Measurements from ENCODE around the gene UBL7. TPM values are rescaled to one million over a fixed set of nuclear protein-coding genes. Genes with fewer than 3 reads are reported as not detected.

The UBL7 gene
- polyA plus RNA-seq, 3 donors, result 43.4 to 103 (median 95.1) TPM

- Mint-ChIP-seq H3K4me1 (peaks cover 37% of the 10 kb centered on the region), H3K27me3 (ENCODE audit: low read depth in 3 of 3) (peaks cover 3 to 25% (median 22%) of the 10 kb centered on the region in 3 donors), H3K9me3 (peaks cover 0 to 7% (median 0%) of the 10 kb centered on the region in 7 donors), H3K36me3 (no peaks in the 10 kb centered on the region), H3K27ac (no peak overlapping the region), H3K4me3 (no peak overlapping the region)
- Histone ChIP-seq H3K4me3 (replicated peaks in 1 of 3; ENCODE audit: low read depth in 2 of 3, low read length in 3 of 3) (no peak overlapping the region), H3K36me3 (replicated peaks in 1 of 2; ENCODE audit: control insufficient read depth in 1 of 2, insufficient read depth in 2 of 2, low read length in 2 of 2) (no peaks in the 10 kb centered on the region), H3K27ac (ENCODE audit: low read depth in 1 of 2, low read length in 2 of 2) (no peak overlapping the region), H3K9me3 (replicated peaks in 1 of 2; ENCODE audit: control insufficient read depth in 1 of 2, insufficient read depth in 1 of 2, low read length in 2 of 2) (no peaks in the 10 kb centered on the region), H3K79me2 (ENCODE audit: insufficient read depth, low read length) (no peaks in the 10 kb centered on the region), H3K27me3 (ENCODE audit: control insufficient read depth in 2 of 2, insufficient read depth in 2 of 2, low read length in 2 of 2) (no peaks in the 10 kb centered on the region), H2AFZ (ENCODE audit: insufficient read depth, low read depth, low read length, poor library complexity, severe bottlenecking) (no peak overlapping the region), H3K4me2 (replicated peaks; ENCODE audit: extremely low read depth, low read length, poor library complexity, severe bottlenecking) (no peak overlapping the region), H4K20me1 (ENCODE audit: insufficient read depth, low read length) (no peaks in the 10 kb centered on the region), H3K9ac (ENCODE audit: insufficient read depth, low read length, poor library complexity, severe bottlenecking) (no peak overlapping the region), H3K4me1 (ENCODE audit: control insufficient read depth in 1 of 2, insufficient read depth in 2 of 2, low read length in 2 of 2) (peaks cover 27 to 38% of the 10 kb centered on the region in 2 donors)
- DNase-seq, result no peak
- no peak for TF ChIP-seq CTCF (IDR thresholded peaks at IDR 0.05)
- WGBS (ENCODE audit: insufficient coverage), result 68% methylated on average over 10 of the region's 10 CpGs
- intact Hi-C loops (cut with micrococcal nuclease), result no loop called here
These were observed 64.9 kb downstream of the UBL7 start for GRCh38 chr15:74396146-74396438.

Small RNA genes within 50 kb of the gene (small RNA-seq; reads per million reads assigned to genes)
- gene MIR6881 (ENCODE audit: insufficient read length, low read depth) (not detected), gene RF00591 (ENCODE audit: insufficient read length, low read depth) (not detected)

Other genes with a start within 250 kb of the UBL7 start
- gene CCDC33, start 224.8 kb downstream of the UBL7 start, polyA plus RNA-seq, result not detected
- gene CYP11A1, start 93.5 kb downstream of the UBL7 start, polyA plus RNA-seq, result not detected
- 1 to 10 TPM in 1 of 3 donors, under 1 TPM in 2; 0.04 to 4.8 (median 0.15) TPM for gene SEMA7A, start 27.2 kb downstream of the UBL7 start, polyA plus RNA-seq
- 10 to 100 TPM in 1 of 3 donors, 1 to 10 TPM in 2; 2.3 to 17.4 (median 4.4) TPM for gene ARID3B, start 80.1 kb upstream of the UBL7 start, polyA plus RNA-seq
- 100 to 1,000 TPM in 1 of 3 donors, 10 to 100 TPM in 2; 27.6 to 354 (median 33.2) TPM for gene CLK3, start 154.7 kb upstream of the UBL7 start, polyA plus RNA-seq
- 10 to 100 TPM; 10.0 to 14.9 (median 10.5) TPM for gene EDC3, start 234.9 kb upstream of the UBL7 start, polyA plus RNA-seq